HG03354 (cell line): ENCODE results near the gene RAPGEF4.

Source experiments
- ATAC-seq: cut with Tn5 transposase; IDR thresholded peaks from one replicate; pipeline ENCODE4 v1.9.1; 2021; ENCODE audit warnings: mild to moderate bottlenecking; ENCODE audit not compliant: unreplicated experiment, poor library complexity, severe bottlenecking

Gene RAPGEF4

DNA sequence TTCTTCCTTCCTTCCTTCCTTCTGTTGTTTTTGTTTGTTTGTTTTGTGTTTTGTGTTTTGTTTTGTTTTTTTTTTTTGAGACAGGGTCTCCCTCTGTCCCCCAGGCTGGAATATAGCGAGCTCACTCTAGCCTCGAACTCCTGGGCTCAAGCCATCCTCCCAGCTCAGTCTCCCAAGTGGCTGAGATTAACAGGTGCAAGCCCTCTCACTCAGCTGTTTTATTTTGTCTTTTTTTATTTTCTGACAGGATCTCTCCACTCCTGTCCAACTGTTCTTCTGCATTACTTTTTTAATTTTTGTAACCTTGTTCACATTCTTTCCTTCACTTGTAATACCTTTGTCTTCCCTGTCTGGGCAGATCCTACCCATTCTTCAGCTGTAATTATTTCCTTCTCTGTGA is 363.6 kb downstream of the RAPGEF4 start:
- ATAC-seq, result no peak

DNA sequence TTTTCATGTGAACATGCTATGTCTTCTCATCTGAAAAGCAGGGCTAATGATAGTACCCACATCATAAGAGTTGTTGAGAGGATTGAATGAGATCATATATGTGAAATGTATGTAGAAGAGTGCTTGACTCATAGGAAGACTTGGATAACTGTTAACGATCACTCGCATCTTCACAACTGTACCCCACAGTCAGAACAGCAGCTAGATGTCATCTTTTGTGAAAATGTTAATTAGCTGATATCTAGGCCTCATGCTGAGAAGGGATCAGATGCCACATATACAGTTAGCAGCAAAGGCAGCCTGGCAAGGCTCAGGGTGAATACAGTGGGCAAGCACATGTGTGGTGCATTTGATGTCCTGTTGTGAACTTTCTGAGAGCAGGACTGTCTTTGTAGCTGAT is 364.2 kb downstream of the RAPGEF4 start:
- ATAC-seq, result no peak

DNA sequence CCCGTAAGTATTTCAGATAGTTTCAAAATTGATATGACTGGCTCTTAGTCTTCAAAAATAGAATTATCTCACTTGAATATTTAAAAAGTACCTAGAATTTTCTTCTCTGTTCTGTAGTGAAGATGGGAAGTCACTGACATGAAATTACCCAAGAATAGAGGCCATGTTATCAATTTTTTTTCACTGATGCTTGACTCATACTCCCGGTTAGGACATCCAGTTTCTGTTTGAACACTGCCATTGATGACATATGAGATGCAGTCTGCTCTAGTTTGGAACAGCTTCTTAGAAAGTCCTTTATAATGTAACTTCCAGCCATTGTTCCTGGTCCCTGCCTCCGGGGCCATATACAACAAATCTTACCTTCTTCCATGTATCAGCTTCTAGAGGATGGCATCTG is 366.0 kb downstream of the RAPGEF4 start:
- peak; percentile 70 for ATAC-seq
